Vagina (tissue), 2 donors: ENCODE results near the gene TNNC2.

ENCODE experiments used
- POLR2A ChIP-seq, 2 donors: fragments of 450-650 bp; IDR thresholded peaks; one replicate each; pipeline ENCODE4 v1.6.1; 2017; ENCODE audit warnings: antibody characterized with exemption in 2 of 2, mild to moderate bottlenecking in 2 of 2, moderate library complexity in 2 of 2
- TF ChIP-seq, protein P1 (sequence below), 3 experiments: fragments of 450-650 bp in 2 of 3; fragments of 200-600 bp in 1 of 3; sonication (generic) in 1 of 3; IDR thresholded peaks; one replicate each; pipeline ENCODE4 v1.5.1; 2017 to 2019; ENCODE audit warnings: antibody characterized with exemption in 3 of 3, mild to moderate bottlenecking in 2 of 3, moderate library complexity in 2 of 3

- TF ChIP-seq, protein P1, sequence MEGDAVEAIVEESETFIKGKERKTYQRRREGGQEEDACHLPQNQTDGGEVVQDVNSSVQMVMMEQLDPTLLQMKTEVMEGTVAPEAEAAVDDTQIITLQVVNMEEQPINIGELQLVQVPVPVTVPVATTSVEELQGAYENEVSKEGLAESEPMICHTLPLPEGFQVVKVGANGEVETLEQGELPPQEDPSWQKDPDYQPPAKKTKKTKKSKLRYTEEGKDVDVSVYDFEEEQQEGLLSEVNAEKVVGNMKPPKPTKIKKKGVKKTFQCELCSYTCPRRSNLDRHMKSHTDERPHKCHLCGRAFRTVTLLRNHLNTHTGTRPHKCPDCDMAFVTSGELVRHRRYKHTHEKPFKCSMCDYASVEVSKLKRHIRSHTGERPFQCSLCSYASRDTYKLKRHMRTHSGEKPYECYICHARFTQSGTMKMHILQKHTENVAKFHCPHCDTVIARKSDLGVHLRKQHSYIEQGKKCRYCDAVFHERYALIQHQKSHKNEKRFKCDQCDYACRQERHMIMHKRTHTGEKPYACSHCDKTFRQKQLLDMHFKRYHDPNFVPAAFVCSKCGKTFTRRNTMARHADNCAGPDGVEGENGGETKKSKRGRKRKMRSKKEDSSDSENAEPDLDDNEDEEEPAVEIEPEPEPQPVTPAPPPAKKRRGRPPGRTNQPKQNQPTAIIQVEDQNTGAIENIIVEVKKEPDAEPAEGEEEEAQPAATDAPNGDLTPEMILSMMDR (IDR thresholded peaks at IDR 0.05) = no peak
- TF ChIP-seq POLR2A (IDR thresholded peaks at IDR 0.05) = no peak
Observed at GRCh38 chr20:45850238-45850637, 23.1 kb upstream of the TNNC2 start.
